Panc1 (cell line): Measurements from ENCODE around the gene GUK1. TPM values are rescaled to one million over a fixed set of nuclear protein-coding genes. Genes with fewer than 3 reads are reported as not detected.
A peak's percentile ranks its signal among the peaks of the same experiment; 100 is the strongest.

ENCODE experiments used
- ATAC-seq: fragments of 200-7000 bp; cut with Tn5 transposase; 2 replicates; pipeline ENCODE4 v1.9.1; 2020; ENCODE audit warnings: mild to moderate bottlenecking, moderate library complexity
- BruUV-seq: library from RNA; stranded (reverse); fragments of 400-500 nt; replicated peaks from 2 replicates; lab custom pipeline; 2021; lab: Mats Ljungman, UMichigan
- CTCF ChIA-PET: fragments of 300-600 bp; sonication (Branson Sonifier 250); formaldehyde crosslinking; loops from one replicate; lab custom pipeline; 2022; ENCODE audit warnings: antibody characterized with exemption; lab: Charles Lee
- POLR2A ChIA-PET: fragments of 300-600 bp; sonication (Branson Sonifier 250); formaldehyde crosslinking; loops from one replicate; lab custom pipeline; 2022; ENCODE audit warnings: antibody characterized with exemption; lab: Charles Lee
- DNase-seq: peaks from one replicate; pipeline ENCODE4 v3.0.0-alpha.2; 2010; ENCODE audit warnings: low read depth, low spot score
- H3K27ac ChIP-seq: 2 replicates; pipeline ENCODE4 v1.5.1; 2011; ENCODE audit warnings: mild to moderate bottlenecking, low read length, inconsistent platforms
- H3K27me3 ChIP-seq: fragments of 200-500 bp; sonication (Bioruptor generic); 2 replicates; pipeline ENCODE4 v1.6.0; 2014; ENCODE audit warnings: low read length, inconsistent platforms; ENCODE audit not compliant: control insufficient read depth, insufficient read depth
- H3K36me3 ChIP-seq: fragments of 200-500 bp; sonication (Bioruptor generic); 2 replicates; pipeline ENCODE4 v1.5.1; 2014; ENCODE audit warnings: inconsistent platforms, mild to moderate bottlenecking, low read length, moderate library complexity; ENCODE audit not compliant: control insufficient read depth, insufficient read depth
- H3K4me1 ChIP-seq: 2 replicates; pipeline ENCODE4 v1.5.1; 2011; ENCODE audit warnings: inconsistent platforms, mild to moderate bottlenecking, low read length, moderate library complexity; ENCODE audit not compliant: control insufficient read depth, insufficient read depth
- H3K4me3 ChIP-seq, 2 experiments: 2 replicates each; pipeline ENCODE4 v1.5.1; 2011 to 2012; ENCODE audit warnings: low read depth in 2 of 2, low read length in 2 of 2, mild to moderate bottlenecking in 2 of 2, inconsistent platforms in 1 of 2, moderate library complexity in 1 of 2
- H3K9me3 ChIP-seq: fragments of 200-500 bp; sonication (Bioruptor generic); 2 replicates; pipeline ENCODE4 v1.5.1; 2014; ENCODE audit warnings: low read depth, mild to moderate bottlenecking, inconsistent platforms, low read length, moderate library complexity; ENCODE audit not compliant: control insufficient read depth, insufficient read depth
- CTCF ChIP-seq: fragments of 450-650 bp; IDR thresholded peaks from 2 replicates; pipeline ENCODE4 v1.5.1; 2017; ENCODE audit warnings: mild to moderate bottlenecking
- POLR2AphosphoS5 ChIP-seq: IDR thresholded peaks from 2 replicates; pipeline ENCODE4 v1.6.1; 2012; ENCODE audit warnings: mild to moderate bottlenecking, low read depth, low read length, moderate library complexity
- SIN3A ChIP-seq: IDR thresholded peaks from 2 replicates; pipeline ENCODE4 v1.6.1; 2012; ENCODE audit warnings: low read depth, mild to moderate bottlenecking, low read length, moderate library complexity, borderline replicate concordance; ENCODE audit not compliant: insufficient read depth
- TCF7L2 ChIP-seq: IDR thresholded peaks from 2 replicates; pipeline ENCODE4 v1.6.1; 2011; ENCODE audit warnings: mild to moderate bottlenecking, low read depth, low read length, inconsistent platforms
- in situ Hi-C: cut with HindIII; loops from 2 replicates; pipeline ENCODE4 v1.10.0; 2016; ENCODE audit warnings: low sequenced_read_pairs, low pct_unique_long_range_greater_than_20kb
- intact Hi-C: fragments of 100-400 bp; cut with micrococcal nuclease; formaldehyde crosslinking; loops from one replicate; pipeline ENCODE4 v1.10.0; 2022; ENCODE audit not compliant: unreplicated experiment
- total RNA-seq: library from RNA; stranded (reverse); gene quantifications from one replicate; pipeline ENCODE4 v1.2.1, GENCODE V29; 2021; ENCODE audit not compliant: unreplicated experiment
- TF ChIP-seq, protein P1 (sequence below), 2 experiments: IDR thresholded peaks; 2 replicates each; pipeline ENCODE4 v1.6.1; 2011 to 2012; ENCODE audit warnings: low read depth in 2 of 2, control low read depth in 1 of 2, low read length in 1 of 2, mild to moderate bottlenecking in 1 of 2, moderate library complexity in 1 of 2; ENCODE audit not compliant: insufficient read depth in 1 of 2

The GUK1 gene
- total RNA-seq, 1 experiment from 2014 or later, result 188 TPM

DNA sequence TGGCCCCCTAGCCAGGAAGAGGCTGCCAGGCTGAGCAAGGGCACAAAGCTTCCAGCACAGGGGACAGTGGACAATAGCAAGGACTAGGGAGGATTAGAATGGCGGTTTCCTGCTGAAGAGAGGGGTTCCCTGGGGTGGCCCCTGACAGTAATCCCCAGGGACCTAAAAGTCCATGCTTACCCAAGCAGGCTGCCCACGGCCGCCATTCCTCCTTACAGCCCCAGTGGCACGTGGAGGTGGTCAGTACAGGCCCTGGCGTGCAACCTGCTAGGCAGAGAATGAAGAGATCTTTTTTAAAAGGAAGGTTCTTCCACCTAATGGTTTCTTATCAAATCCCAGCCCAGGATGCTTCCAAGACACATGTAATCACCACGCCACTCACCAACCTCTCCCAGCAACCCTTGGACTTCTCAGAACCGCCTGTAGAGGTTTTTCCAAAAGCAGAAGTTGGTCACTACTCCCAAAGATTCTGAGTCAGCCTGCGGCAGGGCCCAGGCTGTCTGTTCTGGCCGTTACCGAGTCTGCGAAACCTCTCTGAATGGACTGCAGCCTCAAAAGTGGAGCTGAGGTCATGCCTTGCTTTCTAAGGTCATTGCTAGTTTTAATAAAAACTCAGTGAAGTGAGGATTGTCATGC is 31.9 kb upstream of the GUK1 start:
- no peaks in the 10 kb centered on the region for H3K27me3 ChIP-seq
- TF ChIP-seq TCF7L2 (no peak), CTCF (no peak), POLR2AphosphoS5 (no peak), SIN3A (no peak)
- TF ChIP-seq, protein P1, sequence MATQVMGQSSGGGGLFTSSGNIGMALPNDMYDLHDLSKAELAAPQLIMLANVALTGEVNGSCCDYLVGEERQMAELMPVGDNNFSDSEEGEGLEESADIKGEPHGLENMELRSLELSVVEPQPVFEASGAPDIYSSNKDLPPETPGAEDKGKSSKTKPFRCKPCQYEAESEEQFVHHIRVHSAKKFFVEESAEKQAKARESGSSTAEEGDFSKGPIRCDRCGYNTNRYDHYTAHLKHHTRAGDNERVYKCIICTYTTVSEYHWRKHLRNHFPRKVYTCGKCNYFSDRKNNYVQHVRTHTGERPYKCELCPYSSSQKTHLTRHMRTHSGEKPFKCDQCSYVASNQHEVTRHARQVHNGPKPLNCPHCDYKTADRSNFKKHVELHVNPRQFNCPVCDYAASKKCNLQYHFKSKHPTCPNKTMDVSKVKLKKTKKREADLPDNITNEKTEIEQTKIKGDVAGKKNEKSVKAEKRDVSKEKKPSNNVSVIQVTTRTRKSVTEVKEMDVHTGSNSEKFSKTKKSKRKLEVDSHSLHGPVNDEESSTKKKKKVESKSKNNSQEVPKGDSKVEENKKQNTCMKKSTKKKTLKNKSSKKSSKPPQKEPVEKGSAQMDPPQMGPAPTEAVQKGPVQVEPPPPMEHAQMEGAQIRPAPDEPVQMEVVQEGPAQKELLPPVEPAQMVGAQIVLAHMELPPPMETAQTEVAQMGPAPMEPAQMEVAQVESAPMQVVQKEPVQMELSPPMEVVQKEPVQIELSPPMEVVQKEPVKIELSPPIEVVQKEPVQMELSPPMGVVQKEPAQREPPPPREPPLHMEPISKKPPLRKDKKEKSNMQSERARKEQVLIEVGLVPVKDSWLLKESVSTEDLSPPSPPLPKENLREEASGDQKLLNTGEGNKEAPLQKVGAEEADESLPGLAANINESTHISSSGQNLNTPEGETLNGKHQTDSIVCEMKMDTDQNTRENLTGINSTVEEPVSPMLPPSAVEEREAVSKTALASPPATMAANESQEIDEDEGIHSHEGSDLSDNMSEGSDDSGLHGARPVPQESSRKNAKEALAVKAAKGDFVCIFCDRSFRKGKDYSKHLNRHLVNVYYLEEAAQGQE (IDR thresholded peaks at IDR 0.05; ENCODE audit: insufficient read depth in 1 of 2, low read depth in 2 of 2, low read length in 1 of 2), result no peak
- in situ Hi-C loops, result no loop called here
- BruUV-seq, result no TSS peak
- intact Hi-C loops, result no loop called here
- ChIA-PET CTCF (no interaction called here), POLR2A (no interaction called here)
- DNase-seq (no peak), ATAC-seq (no peak)
- H3K4me1 ChIP-seq, result peaks cover 15% of the 10 kb centered on the region
- H3K4me3 ChIP-seq, result peak overlapping the region; percentile 94 to 100
- peaks cover 2% of the 10 kb centered on the region; the same call in 1 of the 2 replicates for H3K36me3 ChIP-seq
- H3K9me3 ChIP-seq, result no peaks in the 10 kb centered on the region
- H3K27ac ChIP-seq, result peak overlapping the region; percentile 86

DNA sequence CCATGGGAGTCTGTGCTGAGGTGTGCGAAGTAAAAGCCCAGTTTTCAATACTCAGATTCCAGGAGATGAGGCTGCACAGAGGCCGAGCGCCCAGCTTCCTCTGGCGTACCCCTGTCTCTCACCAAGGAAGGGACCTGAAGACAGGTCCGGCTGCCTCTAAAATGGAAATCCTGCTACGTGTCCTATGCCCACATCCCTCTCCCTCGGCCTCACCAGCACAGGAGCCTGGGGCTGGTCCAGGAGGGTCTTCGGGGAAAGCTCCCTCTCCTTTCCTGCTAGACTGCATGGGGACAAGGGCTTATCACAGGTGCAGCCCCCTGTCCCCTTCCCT is 31.4 kb upstream of the GUK1 start:
- Histone ChIP-seq H3K36me3 (peaks cover 2% of the 10 kb centered on the region; the same call in 1 of the 2 replicates), H3K27ac (peak overlapping the region; percentile 86), H3K4me1 (peaks cover 15% of the 10 kb centered on the region), H3K9me3 (no peaks in the 10 kb centered on the region), H3K27me3 (no peaks in the 10 kb centered on the region), H3K4me3 (peak overlapping the region; percentile 94 to 100)
- ChIA-PET CTCF (no interaction called here), POLR2A (no interaction called here)
- TF ChIP-seq SIN3A (no peak), CTCF (no peak)
- TF ChIP-seq, protein P1 (IDR thresholded peaks at IDR 0.05; ENCODE audit: insufficient read depth in 1 of 2, low read depth in 2 of 2, low read length in 1 of 2), result no peak
- intact Hi-C loops, result no loop called here
- no TSS peak for BruUV-seq
- ATAC-seq, result no peak
- no peak for DNase-seq
- in situ Hi-C loops, result no loop called here
